ENCODE data around the gene SPSB1. TPM values are rescaled to one million over a fixed set of nuclear protein-coding genes. Genes with fewer than 3 reads are reported as not detected.

Gene SPSB1
- polyA plus RNA-seq, 1 donor (not counting 4 experiments of a cell fraction or from before 2014, with no cell fraction given) = 19.8 TPM

GRCh38 chr1:9385801-9386573 is 93.3 kb downstream of the SPSB1 start:
- H4K20me1 ChIP-seq (ENCODE audit: control insufficient read depth, extremely low read depth, insufficient read depth, low read length) = no peaks in the 10 kb centered on the region
- H3K27me3 ChIP-seq (ENCODE audit: control insufficient read depth, extremely low read depth, insufficient read depth, low read length) = peaks cover 9% of the 10 kb centered on the region
- no peak overlapping the region for H3K9ac ChIP-seq (ENCODE audit: control insufficient read depth, extremely low read depth, insufficient read depth, low read length)
- no peaks in the 10 kb centered on the region for H3K9me3 ChIP-seq (ENCODE audit: control insufficient read depth, low read depth, low read length)
- H3K36me3 ChIP-seq (ENCODE audit: control insufficient read depth in 2 of 2, extremely low read depth in 1 of 2, insufficient read depth in 2 of 2, low read length in 2 of 2) = no peaks in the 10 kb centered on the region
- peaks cover 3% of the 10 kb centered on the region for H3K4me1 ChIP-seq (ENCODE audit: control insufficient read depth, extremely low read depth, insufficient read depth, low read length)
- FAIRE-seq (no peak), DNase-seq (ENCODE audit: low read depth, low spot score) (no peak)
- H3K4me2 ChIP-seq (ENCODE audit: control insufficient read depth, extremely low read depth, insufficient read depth, low read depth, low read length) = no peak overlapping the region
- TF ChIP-seq CTCF (optimal IDR thresholded peaks at IDR 0.05 in 1 of 3, IDR thresholded peaks at IDR 0.05 in 1 of 3, conservative IDR thresholded peaks at IDR 0.05 in 1 of 3; ENCODE audit: extremely low read depth in 1 of 3, insufficient read depth in 2 of 3, low read length in 3 of 3) = no peak
- TF ChIP-seq EZH2 (IDR thresholded peaks at IDR 0.05; ENCODE audit: low read length) = no peak
- dilution Hi-C loops (cut with MboI; ENCODE audit: extremely low pct_ligation_motif_present, low sequenced_read_pairs) = no loop called here
- H3K4me3 ChIP-seq (ENCODE audit: control insufficient read depth in 2 of 3, extremely low read depth in 1 of 3, insufficient read depth in 2 of 3, low read depth in 1 of 3, low read length in 3 of 3) = no peak overlapping the region
- no peaks in the 10 kb centered on the region for H3K9me1 ChIP-seq (ENCODE audit: control insufficient read depth, extremely low read depth, insufficient read depth, low read length)
- no peak overlapping the region for H2AFZ ChIP-seq (ENCODE audit: control insufficient read depth, low read length)
- no peak overlapping the region for H3K27ac ChIP-seq (ENCODE audit: control insufficient read depth, insufficient read depth, low read length)
- H3K79me2 ChIP-seq (ENCODE audit: control insufficient read depth, insufficient read depth, low read length) = no peaks in the 10 kb centered on the region

- no peak for DNase-seq (ENCODE audit: low read depth, low spot score)
- no peak overlapping the region for H2AFZ ChIP-seq (ENCODE audit: control insufficient read depth, low read length)
- H3K4me3 ChIP-seq (ENCODE audit: control insufficient read depth in 2 of 3, extremely low read depth in 1 of 3, insufficient read depth in 2 of 3, low read depth in 1 of 3, low read length in 3 of 3) = no peak overlapping the region
- H3K9me3 ChIP-seq (ENCODE audit: control insufficient read depth, low read depth, low read length) = no peaks in the 10 kb centered on the region
- H4K20me1 ChIP-seq (ENCODE audit: control insufficient read depth, extremely low read depth, insufficient read depth, low read length) = no peaks in the 10 kb centered on the region
- TF ChIP-seq EZH2 (IDR thresholded peaks at IDR 0.05; ENCODE audit: low read length) (no peak), CTCF (optimal IDR thresholded peaks at IDR 0.05 in 1 of 3, IDR thresholded peaks at IDR 0.05 in 1 of 3, conservative IDR thresholded peaks at IDR 0.05 in 1 of 3; ENCODE audit: extremely low read depth in 1 of 3, insufficient read depth in 2 of 3, low read length in 3 of 3) (no peak)
- dilution Hi-C loops (cut with MboI; ENCODE audit: extremely low pct_ligation_motif_present, low sequenced_read_pairs) = no loop called here
- no peak overlapping the region for H3K9ac ChIP-seq (ENCODE audit: control insufficient read depth, extremely low read depth, insufficient read depth, low read length)
- H3K4me2 ChIP-seq (ENCODE audit: control insufficient read depth, extremely low read depth, insufficient read depth, low read depth, low read length) = no peak overlapping the region
- no peaks in the 10 kb centered on the region for H3K79me2 ChIP-seq (ENCODE audit: control insufficient read depth, insufficient read depth, low read length)
- H3K4me1 ChIP-seq (ENCODE audit: control insufficient read depth, extremely low read depth, insufficient read depth, low read length) = peaks cover 3% of the 10 kb centered on the region
- FAIRE-seq = no peak
- H3K27ac ChIP-seq (ENCODE audit: control insufficient read depth, insufficient read depth, low read length) = no peak overlapping the region
- no peaks in the 10 kb centered on the region for H3K9me1 ChIP-seq (ENCODE audit: control insufficient read depth, extremely low read depth, insufficient read depth, low read length)
- H3K36me3 ChIP-seq (ENCODE audit: control insufficient read depth in 2 of 2, extremely low read depth in 1 of 2, insufficient read depth in 2 of 2, low read length in 2 of 2) = no peaks in the 10 kb centered on the region
- H3K27me3 ChIP-seq (ENCODE audit: control insufficient read depth, extremely low read depth, insufficient read depth, low read length) = no peaks in the 10 kb centered on the region
These were observed 95.9 kb downstream of the SPSB1 start for GRCh38 chr1:9388335-9389180.

Data from keratinocyte (primary cell).